ENCODE data around the gene SKAP2.
A peak's percentile ranks its signal among the peaks of the same experiment; 100 is the strongest.

Gene SKAP2

DNA sequence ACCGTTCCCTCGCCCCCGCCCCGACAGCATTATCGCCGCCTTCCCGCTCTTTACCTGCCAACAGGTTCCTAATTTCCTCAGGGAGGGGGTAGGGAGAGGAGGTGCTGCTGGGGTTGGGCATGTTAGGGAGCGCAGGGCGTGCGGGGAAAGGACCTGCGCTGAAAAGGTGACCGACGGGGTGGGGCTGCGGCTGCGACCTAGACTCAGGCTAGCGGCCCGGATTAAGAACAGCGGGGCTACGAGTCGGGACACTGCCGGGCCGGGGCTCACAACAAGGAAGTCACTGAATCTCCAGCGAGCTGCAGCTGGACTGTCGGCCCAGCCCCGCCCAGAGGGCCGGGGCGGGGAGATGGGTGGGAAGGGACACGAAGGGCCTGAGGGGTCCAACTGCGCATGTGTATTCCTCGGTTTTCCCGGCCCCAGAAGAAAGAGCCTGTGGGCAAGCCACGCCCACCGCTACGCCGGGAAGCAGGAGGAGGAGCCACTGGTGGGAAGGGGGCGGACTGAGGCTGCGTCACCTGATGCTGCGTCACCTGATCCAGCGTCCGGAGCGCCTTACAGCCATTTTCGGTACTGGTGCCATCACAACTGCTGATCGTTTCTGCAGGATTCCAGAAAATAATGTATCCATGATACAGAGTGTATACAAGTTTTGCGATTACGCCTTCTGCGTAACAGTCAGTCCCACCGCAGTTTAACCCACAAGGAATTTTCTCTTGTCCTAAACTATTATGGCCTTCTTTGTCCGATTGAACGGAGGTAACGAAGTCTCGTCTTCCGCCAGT lies at the start of gene SKAP2:
Gene SKAP2, minus strand, starts transcription at position 282 of the 785 bp plus-strand sequence. Its CDS starts 161 bp downstream, at position 121.
- peak; percentile 60 to 83 for DNase-seq (ENCODE audit: low read depth in 2 of 2, low spot score in 1 of 2)

DNA sequence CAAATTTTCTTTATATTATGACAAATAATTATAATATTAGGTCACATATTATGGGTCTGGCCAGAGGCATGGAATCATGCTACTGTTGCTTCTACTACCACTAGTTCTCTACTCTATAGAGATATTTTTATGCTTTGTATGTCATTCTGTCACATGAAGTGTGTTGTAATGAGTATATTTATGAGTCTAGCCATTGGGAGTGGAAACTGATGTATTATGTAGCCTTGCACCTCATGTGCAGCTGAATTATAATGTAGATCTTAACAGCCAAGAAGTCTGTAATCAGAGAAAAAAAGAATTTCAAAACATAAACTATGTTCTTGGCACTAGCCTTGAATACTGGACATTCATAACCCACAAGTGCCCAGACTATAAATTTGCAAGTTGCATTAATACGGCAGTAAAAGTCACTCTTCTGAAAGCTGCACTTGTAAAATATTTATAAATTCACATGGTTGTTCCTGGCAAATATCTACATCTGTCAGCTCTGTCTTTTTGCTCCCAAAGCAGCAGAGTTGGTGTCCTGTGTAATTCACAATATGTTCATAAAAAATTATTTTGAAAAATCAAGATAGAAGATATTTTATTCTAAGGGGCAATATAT lies 48.6 kb upstream of the SKAP2 start:
- DNase-seq (ENCODE audit: low read depth in 2 of 2, low spot score in 1 of 2) = no peak

DNA sequence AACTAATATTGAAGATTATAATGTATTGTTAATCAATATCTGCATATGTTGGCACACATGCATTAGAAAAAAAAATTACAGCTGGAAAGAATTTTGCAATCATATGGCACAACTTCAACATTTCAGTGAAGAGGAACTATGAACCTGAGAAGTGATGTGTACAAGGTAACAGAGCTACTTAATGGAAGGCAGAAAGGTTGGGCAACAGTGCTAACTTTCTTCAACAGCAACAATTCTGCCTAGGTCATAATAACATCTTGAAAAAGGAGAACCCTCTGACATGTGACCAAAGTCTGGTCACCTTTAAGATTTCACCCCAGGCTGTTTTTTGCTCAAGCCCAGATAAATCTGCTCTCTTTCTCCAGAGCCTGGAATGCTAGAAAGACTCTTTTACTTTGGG lies 47.9 kb upstream of the SKAP2 start:
- DNase-seq (ENCODE audit: low read depth in 2 of 2, low spot score in 1 of 2) = no peak

DNA sequence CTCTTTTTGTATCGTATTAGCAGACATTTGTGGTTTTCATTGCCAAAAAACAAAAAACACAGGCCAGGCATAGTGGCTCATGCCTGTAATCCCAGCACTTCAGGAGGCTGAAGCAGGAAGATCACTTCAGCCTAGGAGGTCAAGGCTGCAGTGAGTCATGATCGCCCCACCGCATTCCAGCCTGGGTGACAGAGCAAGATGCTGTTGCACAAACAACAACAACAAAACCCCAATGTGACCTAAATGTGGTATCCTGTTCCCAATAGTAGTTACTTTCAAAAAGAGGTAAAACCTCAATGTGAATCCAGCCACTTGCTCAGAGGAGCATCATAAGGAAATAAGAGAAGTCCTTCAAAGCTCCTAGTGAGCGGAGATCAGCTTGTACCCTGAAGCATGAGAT lies 45.8 kb upstream of the SKAP2 start:
- no peak for DNase-seq (ENCODE audit: low read depth in 2 of 2, low spot score in 1 of 2)

- DNase-seq (ENCODE audit: low read depth in 2 of 2, low spot score in 1 of 2) = no peak
Measured at GRCh38 chr7:26900251-26900650, 35.9 kb upstream of the SKAP2 start.

GRCh38 chr7:26899519-26899918 lies 35.1 kb upstream of the SKAP2 start:
- no peak for DNase-seq (ENCODE audit: low read depth in 2 of 2, low spot score in 1 of 2)

- no peak for DNase-seq (ENCODE audit: low read depth in 2 of 2, low spot score in 1 of 2)
Measured at GRCh38 chr7:26898891-26899290, 34.5 kb upstream of the SKAP2 start.

GRCh38 chr7:26897928-26898327 lies 33.5 kb upstream of the SKAP2 start:
- DNase-seq (ENCODE audit: low read depth in 2 of 2, low spot score in 1 of 2) = no peak

GRCh38 chr7:26891400-26892350 lies 27.3 kb upstream of the SKAP2 start:
- no peak for DNase-seq (ENCODE audit: low read depth in 2 of 2, low spot score in 1 of 2)

GRCh38 chr7:26880852-26881251 lies 16.5 kb upstream of the SKAP2 start:
- DNase-seq (ENCODE audit: low read depth in 2 of 2, low spot score in 1 of 2) = no peak

GRCh38 chr7:26879671-26880070 lies 15.3 kb upstream of the SKAP2 start:
- no peak for DNase-seq (ENCODE audit: low read depth in 2 of 2, low spot score in 1 of 2)

GRCh38 chr7:26868841-26869495 lies 4.6 kb upstream of the SKAP2 start:
- DNase-seq (ENCODE audit: low read depth in 2 of 2, low spot score in 1 of 2) = no peak

- DNase-seq (ENCODE audit: low read depth in 2 of 2, low spot score in 1 of 2) = no peak
Measured at GRCh38 chr7:26865094-26865388, 651 bp upstream of the SKAP2 start.

DNA sequence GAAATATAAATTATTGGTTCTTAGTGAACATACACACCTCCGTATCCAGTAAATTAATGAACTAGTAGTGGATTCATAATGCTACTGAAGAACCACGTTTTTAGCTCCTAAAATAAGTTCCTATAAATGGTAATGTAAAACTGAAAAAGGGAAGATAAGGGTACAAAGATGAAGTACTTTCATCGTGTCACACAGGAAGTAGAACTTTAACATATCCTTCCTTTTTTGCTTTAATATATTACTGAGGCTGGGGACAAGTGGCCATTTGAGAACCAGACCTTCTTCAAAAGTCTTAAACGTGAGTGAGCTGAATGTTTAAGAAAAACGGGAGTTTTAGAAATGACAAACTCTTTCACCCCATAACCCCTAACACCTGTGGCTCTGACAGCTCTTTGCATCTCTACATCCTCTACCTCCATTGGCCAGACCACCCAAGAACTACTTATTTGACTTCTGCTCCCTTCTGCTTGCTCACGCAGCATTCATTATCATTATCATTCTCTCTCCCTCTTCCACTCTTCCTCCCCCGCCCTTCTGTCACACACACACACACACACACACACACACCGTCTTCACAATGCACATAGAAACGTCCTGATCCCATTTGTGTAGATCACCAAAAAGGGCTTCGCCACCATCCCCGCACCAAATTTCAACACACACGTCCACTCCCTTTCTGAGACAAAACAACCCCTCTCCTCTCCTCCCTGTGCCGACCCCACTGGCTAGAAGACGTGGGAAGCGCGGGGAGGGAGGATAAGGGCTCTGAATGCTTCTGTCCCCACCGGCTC lies 677 bp downstream of the SKAP2 start:
- DNase-seq (ENCODE audit: low read depth in 2 of 2, low spot score in 1 of 2) = no peak

DNA sequence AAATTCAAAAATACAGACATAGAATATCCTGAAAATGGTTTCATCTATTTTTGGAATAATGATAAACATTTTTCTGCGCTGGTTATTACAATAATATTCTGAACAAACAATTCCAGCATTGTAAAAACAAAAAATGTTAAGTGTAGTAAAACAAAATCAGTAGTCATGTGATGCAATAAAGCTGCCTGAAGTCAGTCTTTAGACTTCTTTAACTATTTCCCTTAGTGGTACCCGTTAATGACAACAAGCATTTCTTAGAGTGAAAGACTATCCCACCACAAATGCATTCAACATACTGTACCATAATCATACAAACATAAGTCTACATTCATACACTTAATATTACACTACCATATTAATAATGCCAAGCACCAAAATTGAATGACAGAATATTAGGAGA lies 1.6 kb downstream of the SKAP2 start:
- no peak for DNase-seq (ENCODE audit: low read depth in 2 of 2, low spot score in 1 of 2)

DNA sequence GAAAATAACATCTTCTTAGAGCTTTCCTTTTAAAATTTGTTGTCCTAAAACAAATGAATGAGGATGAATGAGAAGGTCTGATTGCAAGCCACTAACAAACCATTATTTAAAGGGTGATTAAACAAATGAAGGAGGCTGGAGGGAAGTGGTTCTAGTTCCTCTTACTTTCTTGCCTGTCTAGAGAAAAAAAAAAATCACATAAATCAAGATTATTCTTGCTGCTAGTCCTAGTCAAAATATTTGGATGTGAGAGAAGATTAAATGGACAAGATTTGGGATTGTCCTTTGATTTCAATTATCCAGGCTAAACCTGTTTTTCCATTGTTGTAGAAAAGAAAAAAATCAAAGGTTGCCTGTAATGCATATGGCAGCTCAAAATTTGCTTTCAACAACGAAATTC lies 3.3 kb downstream of the SKAP2 start:
- DNase-seq (ENCODE audit: low read depth in 2 of 2, low spot score in 1 of 2) = no peak

- DNase-seq (ENCODE audit: low read depth in 2 of 2, low spot score in 1 of 2) = no peak
Measured at GRCh38 chr7:26860361-26860760, 4.0 kb downstream of the SKAP2 start.

DNA sequence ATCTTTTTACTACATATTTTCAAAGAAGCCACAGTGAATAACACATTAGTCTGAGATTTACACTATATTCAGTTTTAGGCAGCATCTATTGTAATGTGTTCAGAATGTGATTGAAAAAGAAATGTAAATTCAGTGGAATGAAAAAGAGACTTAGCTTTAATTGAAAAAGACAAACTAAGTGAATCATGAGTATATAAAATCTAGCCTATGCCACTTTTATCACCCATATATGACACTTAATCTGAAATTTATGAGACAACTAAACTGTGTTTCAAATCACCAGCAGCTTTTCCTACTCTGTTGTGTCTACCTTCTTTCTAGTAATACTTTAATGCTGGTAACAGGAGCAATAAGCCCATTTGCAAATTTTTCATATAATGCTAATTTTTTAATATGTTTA lies 4.7 kb downstream of the SKAP2 start:
- DNase-seq (ENCODE audit: low read depth in 2 of 2, low spot score in 1 of 2) = no peak

DNA sequence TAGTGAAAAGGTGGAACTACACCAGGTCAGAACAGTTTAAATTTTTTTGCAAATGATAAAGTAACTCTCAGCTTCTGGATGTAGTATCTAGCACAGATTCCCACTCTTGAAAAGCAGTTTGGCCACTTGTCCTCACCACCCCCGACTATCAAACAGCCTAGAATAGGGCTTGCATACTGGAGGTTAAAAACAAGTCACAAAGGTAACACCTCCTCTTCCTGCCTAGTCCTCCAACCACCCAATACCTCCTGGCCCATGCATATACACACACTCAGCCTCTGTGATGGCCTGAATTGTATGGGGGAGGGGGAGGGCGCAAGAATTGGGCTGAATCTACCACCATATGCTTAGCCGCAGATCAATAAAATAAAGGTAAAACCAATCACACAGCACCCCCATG lies 5.7 kb downstream of the SKAP2 start:
- DNase-seq (ENCODE audit: low read depth in 2 of 2, low spot score in 1 of 2) = no peak

DNA sequence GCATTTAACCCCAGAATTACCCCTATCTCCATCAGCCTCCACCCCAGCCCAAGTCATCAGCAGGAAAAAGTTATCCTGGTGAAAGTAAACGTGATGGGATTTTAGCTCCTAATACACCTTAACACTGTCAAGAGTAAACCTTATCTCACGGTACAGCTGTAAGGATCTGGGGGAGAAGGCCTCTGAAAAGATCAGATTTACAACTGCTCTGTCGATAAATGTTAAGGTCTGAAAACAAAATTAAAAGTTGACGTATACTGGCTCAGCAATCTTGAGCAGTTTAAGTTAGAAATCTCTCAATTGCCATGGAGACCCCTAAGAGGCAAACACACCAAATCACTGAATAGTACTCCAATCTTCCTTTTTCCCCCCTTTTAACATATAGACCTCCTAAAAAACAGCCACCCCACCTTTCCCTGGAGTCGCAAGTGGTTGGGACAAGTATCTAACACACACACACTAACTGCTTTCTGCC lies 6.1 kb downstream of the SKAP2 start:
- DNase-seq (ENCODE audit: low read depth in 2 of 2, low spot score in 1 of 2) = no peak
